SH-SY5Y (cell line): ENCODE data around the gene SGCD.

Source experiments
- GATA2 ChIP-seq: IDR thresholded peaks from 2 replicates; pipeline ENCODE4 v1.6.1; 2011; ENCODE audit warnings: mild to moderate bottlenecking, low read depth, low read length
- GATA3 ChIP-seq: IDR thresholded peaks from 2 replicates; pipeline ENCODE4 v1.6.1; 2011; ENCODE audit warnings: low read depth, mild to moderate bottlenecking, low read length, moderate library complexity

DNA sequence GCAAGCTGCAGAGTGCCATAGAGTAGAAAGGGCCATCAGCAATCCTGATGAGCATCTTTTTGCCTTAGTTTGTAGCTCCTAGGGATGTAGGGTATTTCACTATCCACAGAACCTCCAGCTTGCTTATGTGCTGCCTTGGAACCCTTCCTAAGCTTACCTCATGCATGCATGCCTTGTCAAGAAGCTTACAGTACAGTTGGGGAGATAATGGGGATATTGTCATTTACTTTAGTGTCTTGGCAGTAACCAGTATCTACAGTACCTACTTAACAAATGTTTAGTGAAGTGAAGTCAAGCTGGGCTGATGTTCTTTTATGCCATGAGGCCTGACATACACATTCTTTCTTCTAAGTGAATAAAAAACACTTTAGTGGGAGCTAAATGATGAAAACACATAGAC lies 358.5 kb downstream of the SGCD start:
- TF ChIP-seq GATA2 (no peak), GATA3 (no peak)
